OCI-LY7 (cell line): Measurements from ENCODE around the gene ERICH6.

Experiments
- CTCF ChIP-seq: fragments of 200-600 bp; sonication (generic); conservative IDR thresholded peaks from 2 replicates; pipeline ENCODE4 v1.5.1; 2014; ENCODE audit warnings: mild to moderate bottlenecking, antibody characterized with exemption, low read length, moderate library complexity, mixed read lengths
- EZH2phosphoT487 ChIP-seq: fragments of 200-600 bp; sonication (generic); IDR thresholded peaks from 2 replicates; pipeline ENCODE4 v1.6.1; 2018; ENCODE audit warnings: low read depth, borderline replicate concordance, mild to moderate bottlenecking, mixed run types, antibody characterized with exemption, low read length, moderate library complexity, mixed read lengths

GRCh38 chr3:150738688-150739087 is 35.0 kb upstream of the ERICH6 start:
- TF ChIP-seq CTCF, result no peak
- TF ChIP-seq EZH2phosphoT487, result no peak
